Measurements from ENCODE around the gene WFDC10A. TPM values are rescaled to one million over a fixed set of nuclear protein-coding genes. Genes with fewer than 3 reads are reported as not detected.

Gene WFDC10A
- total and polyA plus RNA-seq, 9 of the 15 experiments (the other 6 are each of a cell fraction or from before 2014, with no cell fraction given), result not detected

DNA sequence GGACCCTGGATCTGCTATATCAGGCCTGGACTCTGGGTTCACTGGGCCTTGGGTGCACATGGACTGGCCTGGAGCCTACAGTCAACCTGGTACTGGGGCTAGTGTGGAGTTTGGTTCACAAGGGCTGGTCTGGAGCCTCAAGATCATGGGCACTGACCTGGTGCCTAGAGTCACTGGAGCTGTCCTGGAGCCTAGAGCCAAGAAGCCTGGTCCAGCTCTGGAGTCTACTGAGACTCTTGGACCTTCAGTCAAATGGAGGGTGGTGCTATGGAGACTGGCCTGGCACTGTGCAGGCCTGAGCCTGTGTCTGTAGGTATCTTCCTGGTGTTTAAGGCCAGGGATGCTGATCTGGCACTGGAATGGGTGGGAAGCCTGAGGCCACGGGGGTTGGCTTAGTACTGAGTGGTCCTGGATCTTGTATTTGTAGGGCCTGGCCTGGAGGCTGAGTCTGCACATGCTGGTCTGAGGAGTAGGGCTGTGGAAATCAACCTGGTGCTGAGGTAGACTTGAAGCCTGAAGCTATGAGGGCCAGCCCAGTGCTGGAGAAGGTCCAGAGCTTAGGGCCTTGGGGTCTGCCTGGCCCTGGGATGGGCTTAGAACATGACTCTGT lies 18.0 kb downstream of the WFDC10A start:
- intact Hi-C loops (cut with micrococcal nuclease) (no loop called here), in situ Hi-C loops (cut with MboI) (no loop called here)
- 0% methylated on average over 1 of the region's 1 CpG for WGBS (ENCODE audit: insufficient coverage, low coverage, missing lambda C conversion rate)
- no peaks in the 10 kb centered on the region for H3K36me3 ChIP-seq (ENCODE audit: control insufficient read depth, insufficient read depth, low read length)
- no peak overlapping the region for H3K9ac ChIP-seq (ENCODE audit: insufficient read depth in 1 of 2, low read depth in 2 of 2, low read length in 2 of 2)
- no peak overlapping the region for H3K27ac ChIP-seq (ENCODE audit: extremely low read depth, low read depth, low read length)
- ChIA-PET POLR2A (no interaction called here), CTCF (ENCODE audit: low intra/inter-chr PET ratio) (no interaction called here)
- H2AFZ ChIP-seq (ENCODE audit: low read depth, low read length), result no peak overlapping the region
- H3K4me2 ChIP-seq (ENCODE audit: insufficient read depth, low read length), result no peak overlapping the region
- H3K4me1 ChIP-seq (replicated peaks in 1 of 2; ENCODE audit: control insufficient read depth in 2 of 2, insufficient read depth in 2 of 2, low read length in 2 of 2), result no peaks in the 10 kb centered on the region
- H4K20me1 ChIP-seq (replicated peaks; ENCODE audit: control insufficient read depth, insufficient read depth, low read length), result no peaks in the 10 kb centered on the region
- BruUV-seq (replicated peaks), result no TSS peak
- H3K9me3 ChIP-seq (replicated peaks; ENCODE audit: control insufficient read depth, insufficient read depth, low read depth, low read length), result no peaks in the 10 kb centered on the region
- H3K4me3 ChIP-seq, result no peak overlapping the region
- peaks cover 0 to 4% of the 10 kb centered on the region in 2 experiments; a peak in 1 of 5 replicates for H3K27me3 ChIP-seq (ENCODE audit: control insufficient read depth in 2 of 2, insufficient read depth in 2 of 2, low read length in 2 of 2)
- FAIRE-seq (no peak), DNase-seq (ENCODE audit: extremely low read depth in 1 of 4, low spot score in 3 of 4) (no peak), ATAC-seq (no peak)
- H3K9me1 ChIP-seq (ENCODE audit: control insufficient read depth, insufficient read depth, low read length), result peaks cover 2% of the 10 kb centered on the region
- no peaks in the 10 kb centered on the region for H3K79me2 ChIP-seq (ENCODE audit: control insufficient read depth, insufficient read depth, low read length)
- TF ChIP-seq DACH1 (IDR thresholded peaks at IDR 0.05; ENCODE audit: partially characterized antibody) (no peak), KDM1A (IDR thresholded peaks at IDR 0.05) (no peak), SRSF9 (IDR thresholded peaks at IDR 0.05; ENCODE audit: borderline replicate concordance, low read depth, low read length) (no peak), ZNF695 (CRISPR knock-in tag; IDR thresholded peaks at IDR 0.05) (no peak), FOXP1 (CRISPR knock-in tag; IDR thresholded peaks at IDR 0.05) (no peak), SP1 (CRISPR knock-in tag; IDR thresholded peaks at IDR 0.05) (no peak), POLR2G (IDR thresholded peaks at IDR 0.05; ENCODE audit: low read depth, low read length) (no peak), HNRNPH1 (optimal IDR thresholded peaks at IDR 0.05; ENCODE audit: low read depth, low read length) (no peak), MED1 (CRISPR knock-in tag; IDR thresholded peaks at IDR 0.05; ENCODE audit: borderline replicate concordance) (no peak), ZNF184 (CRISPR knock-in tag; IDR thresholded peaks at IDR 0.05) (no peak), CTBP1 (IDR thresholded peaks at IDR 0.05; ENCODE audit: borderline replicate concordance) (no peak)
- TF ChIP-seq, protein P1, sequence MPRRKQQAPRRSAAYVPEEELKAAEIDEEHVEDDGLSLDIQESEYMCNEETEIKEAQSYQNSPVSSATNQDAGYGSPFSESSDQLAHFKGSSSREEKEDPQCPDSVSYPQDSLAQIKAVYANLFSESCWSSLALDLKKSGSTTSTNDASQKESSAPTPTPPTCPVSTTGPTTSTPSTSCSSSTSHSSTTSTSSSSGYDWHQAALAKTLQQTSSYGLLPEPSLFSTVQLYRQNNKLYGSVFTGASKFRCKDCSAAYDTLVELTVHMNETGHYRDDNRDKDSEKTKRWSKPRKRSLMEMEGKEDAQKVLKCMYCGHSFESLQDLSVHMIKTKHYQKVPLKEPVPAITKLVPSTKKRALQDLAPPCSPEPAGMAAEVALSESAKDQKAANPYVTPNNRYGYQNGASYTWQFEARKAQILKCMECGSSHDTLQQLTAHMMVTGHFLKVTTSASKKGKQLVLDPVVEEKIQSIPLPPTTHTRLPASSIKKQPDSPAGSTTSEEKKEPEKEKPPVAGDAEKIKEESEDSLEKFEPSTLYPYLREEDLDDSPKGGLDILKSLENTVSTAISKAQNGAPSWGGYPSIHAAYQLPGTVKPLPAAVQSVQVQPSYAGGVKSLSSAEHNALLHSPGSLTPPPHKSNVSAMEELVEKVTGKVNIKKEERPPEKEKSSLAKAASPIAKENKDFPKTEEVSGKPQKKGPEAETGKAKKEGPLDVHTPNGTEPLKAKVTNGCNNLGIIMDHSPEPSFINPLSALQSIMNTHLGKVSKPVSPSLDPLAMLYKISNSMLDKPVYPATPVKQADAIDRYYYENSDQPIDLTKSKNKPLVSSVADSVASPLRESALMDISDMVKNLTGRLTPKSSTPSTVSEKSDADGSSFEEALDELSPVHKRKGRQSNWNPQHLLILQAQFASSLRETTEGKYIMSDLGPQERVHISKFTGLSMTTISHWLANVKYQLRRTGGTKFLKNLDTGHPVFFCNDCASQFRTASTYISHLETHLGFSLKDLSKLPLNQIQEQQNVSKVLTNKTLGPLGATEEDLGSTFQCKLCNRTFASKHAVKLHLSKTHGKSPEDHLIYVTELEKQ (CRISPR knock-in tag; IDR thresholded peaks at IDR 0.05), result no peak
- TF ChIP-seq, protein P2, sequence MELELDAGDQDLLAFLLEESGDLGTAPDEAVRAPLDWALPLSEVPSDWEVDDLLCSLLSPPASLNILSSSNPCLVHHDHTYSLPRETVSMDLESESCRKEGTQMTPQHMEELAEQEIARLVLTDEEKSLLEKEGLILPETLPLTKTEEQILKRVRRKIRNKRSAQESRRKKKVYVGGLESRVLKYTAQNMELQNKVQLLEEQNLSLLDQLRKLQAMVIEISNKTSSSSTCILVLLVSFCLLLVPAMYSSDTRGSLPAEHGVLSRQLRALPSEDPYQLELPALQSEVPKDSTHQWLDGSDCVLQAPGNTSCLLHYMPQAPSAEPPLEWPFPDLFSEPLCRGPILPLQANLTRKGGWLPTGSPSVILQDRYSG (tag; conservative IDR thresholded peaks at IDR 0.05; ENCODE audit: low read depth), result no peak
- TF ChIP-seq, protein P3, sequence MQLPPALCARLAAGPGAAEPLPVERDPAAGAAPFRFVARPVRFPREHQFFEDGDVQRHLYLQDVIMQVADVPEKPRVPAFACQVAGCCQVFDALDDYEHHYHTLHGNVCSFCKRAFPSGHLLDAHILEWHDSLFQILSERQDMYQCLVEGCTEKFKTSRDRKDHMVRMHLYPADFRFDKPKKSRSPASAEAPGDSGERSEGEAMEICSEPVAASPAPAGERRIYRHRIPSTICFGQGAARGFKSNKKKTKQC (CRISPR knock-in tag; IDR thresholded peaks at IDR 0.05), result no peak

Data from K562 (cell line).